Measurements from ENCODE around the gene LGI4.

DNA sequence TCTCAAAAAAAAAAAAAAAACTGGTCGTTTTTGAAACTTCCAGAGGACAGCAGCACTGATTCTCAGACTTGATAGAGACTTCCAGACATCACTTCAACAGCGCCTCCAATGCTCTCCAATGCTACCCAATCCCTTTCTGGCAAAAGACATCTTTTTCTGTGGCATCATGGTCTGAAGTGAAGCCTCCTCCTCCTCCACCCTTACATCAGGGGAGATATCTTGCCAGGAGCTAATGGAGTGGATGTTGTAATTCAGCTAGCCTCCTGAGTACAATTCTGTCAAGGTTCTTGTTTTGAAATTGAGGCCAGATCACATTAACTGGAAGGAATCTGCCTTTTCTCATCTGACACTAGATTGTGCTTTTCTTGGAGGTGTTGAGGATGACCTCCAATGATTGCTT lies 43.8 kb upstream of the LGI4 start:
- TF ChIP-seq, protein P1, sequence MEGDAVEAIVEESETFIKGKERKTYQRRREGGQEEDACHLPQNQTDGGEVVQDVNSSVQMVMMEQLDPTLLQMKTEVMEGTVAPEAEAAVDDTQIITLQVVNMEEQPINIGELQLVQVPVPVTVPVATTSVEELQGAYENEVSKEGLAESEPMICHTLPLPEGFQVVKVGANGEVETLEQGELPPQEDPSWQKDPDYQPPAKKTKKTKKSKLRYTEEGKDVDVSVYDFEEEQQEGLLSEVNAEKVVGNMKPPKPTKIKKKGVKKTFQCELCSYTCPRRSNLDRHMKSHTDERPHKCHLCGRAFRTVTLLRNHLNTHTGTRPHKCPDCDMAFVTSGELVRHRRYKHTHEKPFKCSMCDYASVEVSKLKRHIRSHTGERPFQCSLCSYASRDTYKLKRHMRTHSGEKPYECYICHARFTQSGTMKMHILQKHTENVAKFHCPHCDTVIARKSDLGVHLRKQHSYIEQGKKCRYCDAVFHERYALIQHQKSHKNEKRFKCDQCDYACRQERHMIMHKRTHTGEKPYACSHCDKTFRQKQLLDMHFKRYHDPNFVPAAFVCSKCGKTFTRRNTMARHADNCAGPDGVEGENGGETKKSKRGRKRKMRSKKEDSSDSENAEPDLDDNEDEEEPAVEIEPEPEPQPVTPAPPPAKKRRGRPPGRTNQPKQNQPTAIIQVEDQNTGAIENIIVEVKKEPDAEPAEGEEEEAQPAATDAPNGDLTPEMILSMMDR (conservative IDR thresholded peaks at IDR 0.05 in 1 of 2, IDR thresholded peaks at IDR 0.05 in 1 of 2; ENCODE audit: low read depth in 1 of 2, low read length in 2 of 2): no peak
- TF ChIP-seq EZH2 (IDR thresholded peaks at IDR 0.05; ENCODE audit: low read length, missing control alignments): no peak
